Measurements from ENCODE around the gene SMYD3.

- no peak for TF ChIP-seq CEBPB (IDR thresholded peaks at IDR 0.05; ENCODE audit: low read depth, low read length)
- TF ChIP-seq SMC3 (IDR thresholded peaks at IDR 0.05; ENCODE audit: low read depth, low read length) = no peak
- TF ChIP-seq RCOR1 (IDR thresholded peaks at IDR 0.05; ENCODE audit: insufficient replicate concordance, low read length) = no peak
- TF ChIP-seq POLR2A (IDR thresholded peaks at IDR 0.05; ENCODE audit: low read depth, low read length) = no peak
- no peak for TF ChIP-seq CTCF (conservative IDR thresholded peaks at IDR 0.05; ENCODE audit: low read depth, low read length)
- no peak for TF ChIP-seq CHD1 (IDR thresholded peaks at IDR 0.05; ENCODE audit: low read depth, low read length)
- TF ChIP-seq FOS (IDR thresholded peaks at IDR 0.05; ENCODE audit: low read depth, low read length) = no peak
- no peak for TF ChIP-seq BHLHE40 (IDR thresholded peaks at IDR 0.05; ENCODE audit: low read depth, low read length)
- no peak for TF ChIP-seq RFX5 (IDR thresholded peaks at IDR 0.05; ENCODE audit: low read depth, low read length)
- no peak for TF ChIP-seq MAZ (IDR thresholded peaks at IDR 0.05; ENCODE audit: borderline replicate concordance, low read depth, low read length)
- no peak for TF ChIP-seq MXI1 (IDR thresholded peaks at IDR 0.05; ENCODE audit: borderline replicate concordance, low read depth, low read length)
- no peak for TF ChIP-seq NFE2L2 (IDR thresholded peaks at IDR 0.05; ENCODE audit: low read depth, low read length)
- TF ChIP-seq RAD21 (IDR thresholded peaks at IDR 0.05; ENCODE audit: low read length) = no peak
- no peak for TF ChIP-seq USF2 (IDR thresholded peaks at IDR 0.05; ENCODE audit: low read depth, low read length)
Measured at GRCh38 chr1:245893025-245893424, 614.1 kb downstream of the SMYD3 start.
